CD14-positive monocyte (primary cell): ENCODE results near the gene ADGRL3. TPM values are rescaled to one million over a fixed set of nuclear protein-coding genes. Genes with fewer than 3 reads are reported as not detected.

Experiments
- DNase-seq, 3 donors: peaks; one replicate each; pipeline ENCODE4 v3.0.0-alpha.2; 2011 to 2022
- H2AFZ ChIP-seq: 2 replicates; pipeline ENCODE4 v1.6.0; 2012; ENCODE audit warnings: mild to moderate bottlenecking, low read depth, low read length, inconsistent platforms; ENCODE audit not compliant: insufficient read depth, poor library complexity, severe bottlenecking
- H3K27ac ChIP-seq, 2 donors: 1 replicate in 1 of 2; 2 replicates in 1 of 2; pipeline ENCODE4 v1.5.1; 2012 to 2013; ENCODE audit warnings: low read length in 2 of 2, control low read depth in 1 of 2, inconsistent platforms in 1 of 2, low read depth in 1 of 2, mild to moderate bottlenecking in 1 of 2
- H3K27me3 ChIP-seq, 2 donors: one replicate each; pipeline versions ENCODE4 v1.6.0 to v1.6.1; 2011 to 2013; ENCODE audit warnings: low read length in 2 of 2; ENCODE audit not compliant: control insufficient read depth in 2 of 2, insufficient read depth in 2 of 2
- H3K36me3 ChIP-seq, 2 donors: replicated peaks in 1 of 2; 1 replicate in 1 of 2; 2 replicates in 1 of 2; pipeline versions ENCODE4 v1.5.1 to v1.6.1; 2012 to 2013; ENCODE audit warnings: low read length in 2 of 2, control low read depth in 1 of 2, inconsistent platforms in 1 of 2, mild to moderate bottlenecking in 1 of 2; ENCODE audit not compliant: insufficient read depth in 2 of 2, control insufficient read depth in 1 of 2
- H3K4me1 ChIP-seq, 2 donors: 1 replicate in 1 of 2; 2 replicates in 1 of 2; pipeline versions ENCODE4 v1.5.1 to v1.6.1; 2012 to 2013; ENCODE audit warnings: low read length in 2 of 2, control low read depth in 1 of 2, inconsistent platforms in 1 of 2, mild to moderate bottlenecking in 1 of 2, moderate library complexity in 1 of 2; ENCODE audit not compliant: insufficient read depth in 2 of 2, control insufficient read depth in 1 of 2
- H3K4me2 ChIP-seq: replicated peaks from 2 replicates; pipeline ENCODE3; 2012; ENCODE audit warnings: low read length, moderate library complexity, mild to moderate bottlenecking; ENCODE audit not compliant: poor library complexity, severe bottlenecking; ENCODE audit errors: extremely low read depth
- H3K4me3 ChIP-seq, 3 experiments: fragments of 200-600 bp in 1 of 3; sonication (generic) in 1 of 3; replicated peaks in 1 of 3; 1 replicate in 2 of 3; 2 replicates in 1 of 3; pipeline ENCODE4 v1.5.1; 2011 to 2013; ENCODE audit warnings: low read length in 3 of 3, mild to moderate bottlenecking in 3 of 3, control low read depth in 2 of 3, low read depth in 2 of 3, inconsistent platforms in 1 of 3, moderate library complexity in 1 of 3
- H3K79me2 ChIP-seq: 2 replicates; pipeline ENCODE4 v1.6.0; 2012; ENCODE audit warnings: mild to moderate bottlenecking, control low read depth, inconsistent platforms, low read length, moderate library complexity; ENCODE audit not compliant: insufficient read depth
- H3K9ac ChIP-seq: 2 replicates; pipeline ENCODE4 v1.6.0; 2017; ENCODE audit warnings: low read length, mild to moderate bottlenecking; ENCODE audit not compliant: insufficient read depth, poor library complexity, severe bottlenecking
- H3K9me3 ChIP-seq, 2 donors: replicated peaks in 1 of 2; 1 replicate in 1 of 2; 2 replicates in 1 of 2; pipeline versions ENCODE4 v1.5.1 to v1.6.1; 2012 to 2013; ENCODE audit warnings: low read length in 2 of 2, control low read depth in 1 of 2; ENCODE audit not compliant: control insufficient read depth in 1 of 2, insufficient read depth in 1 of 2
- H4K20me1 ChIP-seq: 2 replicates; pipeline ENCODE4 v1.6.0; 2012; ENCODE audit warnings: mild to moderate bottlenecking, low read length, control low read depth, moderate library complexity; ENCODE audit not compliant: insufficient read depth
- H3K27ac Mint-ChIP-seq, 7 donors: one replicate each; pipeline ENCODE4 v1.8.0; 2020; ENCODE audit warnings: mild to moderate bottlenecking in 7 of 7, mixed read lengths in 7 of 7, moderate library complexity in 6 of 7, inconsistent platforms in 2 of 7
- H3K27me3 Mint-ChIP-seq, 3 donors: one replicate each; pipeline ENCODE4 v1.8.0; 2021 to 2022; ENCODE audit warnings: low read depth in 3 of 3, mild to moderate bottlenecking in 3 of 3, mixed read lengths in 3 of 3, moderate library complexity in 3 of 3, inconsistent platforms in 1 of 3
- H3K36me3 Mint-ChIP-seq, 2 donors: one replicate each; pipeline ENCODE4 v1.8.0; 2020; ENCODE audit warnings: mixed read lengths in 2 of 2, inconsistent platforms in 1 of 2, mild to moderate bottlenecking in 1 of 2
- H3K4me1 Mint-ChIP-seq: one replicate; pipeline ENCODE4 v1.8.0; 2020; ENCODE audit warnings: mild to moderate bottlenecking, mixed read lengths
- H3K4me3 Mint-ChIP-seq, 2 donors: one replicate each; pipeline ENCODE4 v1.8.0; 2020; ENCODE audit warnings: mild to moderate bottlenecking in 2 of 2, mixed read lengths in 2 of 2, moderate library complexity in 1 of 2
- H3K9me3 Mint-ChIP-seq, 7 donors: one replicate each; pipeline ENCODE4 v1.8.0; 2020 to 2022; ENCODE audit warnings: mixed read lengths in 7 of 7, mild to moderate bottlenecking in 6 of 7, moderate library complexity in 6 of 7, inconsistent platforms in 2 of 7
- WGBS: methylation state at CpG from one replicate; pipeline ENCODE4 v1.1.5; 2013; ENCODE audit warnings: missing lambda C conversion rate; ENCODE audit not compliant: insufficient coverage; 5-methylcytosine and 5-hydroxymethylcytosine counted together
- intact Hi-C, 2 donors: fragments of 100-400 bp; cut with micrococcal nuclease; formaldehyde crosslinking; loops; one replicate each; pipeline versions ENCODE4 v1.15.0 to v1.15.1; 2023
- polyA plus RNA-seq, 3 donors: library from polyadenylated mRNA; depleted of rRNA in 1 of 3; unstranded in 2 of 3; stranded (reverse) in 1 of 3; fragments of 300-500 nt in 2 of 3; fragments of >200 nt in 1 of 3; fragmentation: Illumina TruSeq in 2 of 3; gene quantifications; 1 replicate in 2 of 3; 2 replicates in 1 of 3; pipeline ENCODE4 v1.2.3, GENCODE V29; 2012 to 2021
- TF ChIP-seq, protein P1 (sequence below): fragments of 200-600 bp; IDR thresholded peaks from one replicate; pipeline ENCODE4 v1.8.0; 2022; ENCODE audit warnings: antibody characterized with exemption, mild to moderate bottlenecking

The ADGRL3 gene
- polyA plus RNA-seq, 3 donors: not detected

DNA sequence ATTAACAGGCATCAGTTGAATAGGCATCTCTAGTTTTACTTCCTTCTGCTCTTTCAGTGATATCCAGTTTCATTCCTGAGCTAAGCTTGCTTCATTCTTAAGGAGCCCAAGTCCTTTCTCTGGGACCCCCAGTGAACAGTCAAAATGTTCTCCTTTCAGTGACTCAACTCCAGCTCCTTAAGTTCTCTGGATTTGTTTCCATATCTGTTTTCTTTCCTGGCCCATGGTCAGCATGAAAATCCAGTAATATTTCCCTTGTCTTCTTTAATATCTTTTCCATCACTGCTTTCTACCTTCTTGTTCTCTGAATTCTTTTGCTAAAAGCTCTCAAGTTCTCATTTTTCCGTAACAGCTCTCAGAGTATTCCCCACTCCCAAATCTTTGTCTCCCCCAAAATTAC is 25.5 kb downstream of the ADGRL3 start:
- WGBS: no CpG with 5 or more reads among the region's 1 CpG
- Mint-ChIP-seq H3K27ac (no peak overlapping the region), H3K36me3 (no peaks in the 10 kb centered on the region), H3K4me1 (no peaks in the 10 kb centered on the region), H3K9me3 (peaks cover 0 to 4% (median 0%) of the 10 kb centered on the region in 7 donors), H3K27me3 (peaks cover 3 to 4% (median 3%) of the 10 kb centered on the region in 3 donors), H3K4me3 (no peak overlapping the region)
- intact Hi-C loops: no loop called here
- H3K79me2 ChIP-seq: no peaks in the 10 kb centered on the region
- no peaks in the 10 kb centered on the region for H4K20me1 ChIP-seq
- no peaks in the 10 kb centered on the region for H3K27me3 ChIP-seq
- no peaks in the 10 kb centered on the region for H3K4me1 ChIP-seq
- no peak overlapping the region for H3K27ac ChIP-seq
- no peak overlapping the region for H2AFZ ChIP-seq
- no peaks in the 10 kb centered on the region for H3K9me3 ChIP-seq
- DNase-seq: no peak
- no peaks in the 10 kb centered on the region for H3K36me3 ChIP-seq
- H3K4me2 ChIP-seq: no peak overlapping the region
- no peak overlapping the region for H3K9ac ChIP-seq
- TF ChIP-seq, protein P1, sequence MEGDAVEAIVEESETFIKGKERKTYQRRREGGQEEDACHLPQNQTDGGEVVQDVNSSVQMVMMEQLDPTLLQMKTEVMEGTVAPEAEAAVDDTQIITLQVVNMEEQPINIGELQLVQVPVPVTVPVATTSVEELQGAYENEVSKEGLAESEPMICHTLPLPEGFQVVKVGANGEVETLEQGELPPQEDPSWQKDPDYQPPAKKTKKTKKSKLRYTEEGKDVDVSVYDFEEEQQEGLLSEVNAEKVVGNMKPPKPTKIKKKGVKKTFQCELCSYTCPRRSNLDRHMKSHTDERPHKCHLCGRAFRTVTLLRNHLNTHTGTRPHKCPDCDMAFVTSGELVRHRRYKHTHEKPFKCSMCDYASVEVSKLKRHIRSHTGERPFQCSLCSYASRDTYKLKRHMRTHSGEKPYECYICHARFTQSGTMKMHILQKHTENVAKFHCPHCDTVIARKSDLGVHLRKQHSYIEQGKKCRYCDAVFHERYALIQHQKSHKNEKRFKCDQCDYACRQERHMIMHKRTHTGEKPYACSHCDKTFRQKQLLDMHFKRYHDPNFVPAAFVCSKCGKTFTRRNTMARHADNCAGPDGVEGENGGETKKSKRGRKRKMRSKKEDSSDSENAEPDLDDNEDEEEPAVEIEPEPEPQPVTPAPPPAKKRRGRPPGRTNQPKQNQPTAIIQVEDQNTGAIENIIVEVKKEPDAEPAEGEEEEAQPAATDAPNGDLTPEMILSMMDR: no peak
- H3K4me3 ChIP-seq: no peak overlapping the region

- no peak overlapping the region for H3K4me3 Mint-ChIP-seq
- intact Hi-C loops: no loop called here
- TF ChIP-seq, protein P1: no peak
Measured at GRCh38 chr4:61231421-61231820, 31.3 kb downstream of the ADGRL3 start.

More at GRCh38 chr4:61231421-61231820, 31.3 kb downstream of the ADGRL3 start:
- DNase-seq: no peak
- no peak overlapping the region for H3K4me3 ChIP-seq
- no peak overlapping the region for H3K9ac ChIP-seq
- H3K4me2 ChIP-seq: no peak overlapping the region
- H3K4me1 ChIP-seq: no peaks in the 10 kb centered on the region
- H3K9me3 ChIP-seq: no peaks in the 10 kb centered on the region
- no peaks in the 10 kb centered on the region for H3K27me3 ChIP-seq
- H4K20me1 ChIP-seq: no peaks in the 10 kb centered on the region
- no peaks in the 10 kb centered on the region for H3K36me3 ChIP-seq
- Mint-ChIP-seq H3K4me1 (no peaks in the 10 kb centered on the region), H3K27ac (peak overlapping the region in 1 of 7 donors; percentile 4), H3K27me3 (peaks cover 2 to 5% (median 3%) of the 10 kb centered on the region in 3 donors), H3K9me3 (peaks cover 0 to 5% (median 3%) of the 10 kb centered on the region in 7 donors), H3K36me3 (no peaks in the 10 kb centered on the region)
- no peak overlapping the region for H3K27ac ChIP-seq
- H3K79me2 ChIP-seq: no peaks in the 10 kb centered on the region
- WGBS: 80% methylated on average over 1 of the region's 7 CpGs
- H2AFZ ChIP-seq: no peak overlapping the region
